ENCODE data around the gene ITGB2.

The ITGB2 gene

DNA sequence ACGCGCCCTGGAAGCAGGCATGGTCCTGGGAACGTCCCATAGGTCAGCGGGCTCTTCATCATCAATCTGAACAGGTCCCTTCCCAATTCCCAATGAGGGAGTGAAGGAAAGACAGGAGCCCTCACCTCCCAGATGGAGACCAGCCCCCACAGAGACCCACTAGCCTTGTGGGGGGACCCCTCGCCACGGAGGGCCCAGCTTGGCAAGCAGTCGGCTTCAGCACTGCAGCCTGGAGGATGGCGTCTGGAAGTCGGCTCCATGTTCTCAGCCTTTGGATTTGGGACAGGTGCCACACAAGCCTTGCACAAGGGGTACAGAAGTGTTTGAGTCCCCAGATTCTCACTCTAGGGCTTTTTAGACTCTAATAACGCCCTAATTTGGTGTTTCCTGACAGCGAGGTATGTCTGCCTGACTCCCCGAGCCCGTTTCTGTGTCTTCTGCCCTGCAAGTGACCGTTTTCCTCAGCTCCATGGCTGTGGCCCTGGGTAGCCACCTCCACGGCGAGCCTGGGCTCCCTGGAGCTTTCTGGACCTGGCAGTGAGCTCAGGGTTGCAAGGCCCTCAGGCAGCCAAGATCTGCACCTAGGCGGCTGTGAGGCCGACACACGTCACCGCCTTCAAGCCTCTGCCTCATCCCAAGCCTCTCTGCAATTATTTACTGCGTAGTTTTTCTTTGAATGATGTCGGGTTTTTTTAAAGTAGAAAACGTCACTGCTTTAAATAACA lies 77.8 kb downstream of the ITGB2 start:
- no peak for DNase-seq

DNA sequence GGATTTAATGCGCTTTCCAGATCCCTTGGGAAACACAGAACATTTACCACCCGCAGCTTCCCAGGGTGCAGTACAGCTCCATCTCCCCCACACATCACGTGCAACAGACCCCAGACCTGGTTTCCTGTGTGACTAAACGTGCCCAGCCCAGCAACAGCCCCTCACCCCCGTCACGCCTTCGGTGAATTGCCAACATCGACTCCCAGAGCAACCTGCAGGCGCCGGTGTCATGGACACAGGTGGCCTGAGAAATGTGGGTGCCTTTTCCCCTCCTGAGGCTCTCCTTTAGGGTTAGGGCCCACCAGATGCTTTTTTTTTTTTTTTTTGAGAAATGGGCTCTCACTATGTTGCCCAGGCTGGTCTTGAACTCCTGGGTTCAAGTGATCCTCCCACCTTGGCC lies 78.6 kb downstream of the ITGB2 start:
- no peak for DNase-seq

DNA sequence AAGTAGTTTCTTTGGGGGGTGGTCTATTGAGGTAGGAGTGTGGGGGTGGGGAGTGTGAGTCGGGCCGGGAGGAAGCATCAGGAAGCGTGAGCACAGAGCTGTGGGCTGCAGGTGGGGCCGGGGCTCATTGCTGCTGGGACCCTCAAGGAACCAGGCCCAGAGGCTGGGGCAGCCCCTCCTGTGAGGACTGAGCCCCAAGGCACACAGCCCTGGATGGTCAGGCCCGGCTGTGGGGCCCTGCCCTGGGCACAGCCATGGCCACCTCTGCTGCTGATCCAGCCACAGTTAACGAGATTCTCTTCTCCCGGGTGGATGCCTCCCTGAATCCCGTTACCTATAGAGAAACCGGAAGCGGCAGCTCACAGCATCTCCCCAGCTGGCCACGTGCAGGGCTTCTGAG lies 79.9 kb downstream of the ITGB2 start:
- DNase-seq, result no peak

DNA sequence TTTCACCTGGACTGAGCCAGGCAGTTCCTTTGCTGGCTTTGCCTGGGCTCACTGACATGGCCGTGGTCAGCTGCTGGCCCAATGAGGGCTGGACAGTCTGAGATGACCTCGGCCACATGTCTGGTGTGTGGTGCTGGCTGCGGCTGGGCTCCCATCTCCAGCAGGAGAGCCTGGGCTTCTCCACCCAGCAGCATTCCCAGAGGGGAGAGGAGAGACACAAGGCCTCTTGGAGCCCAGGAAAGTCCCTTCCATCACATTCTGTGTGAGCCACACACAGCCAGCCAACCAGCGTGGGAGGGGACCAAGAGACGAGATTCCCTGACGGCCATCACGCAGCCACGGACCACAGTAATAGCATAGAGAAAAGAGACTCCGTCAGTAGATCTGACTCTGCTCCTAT lies 81.7 kb downstream of the ITGB2 start:
- DNase-seq, result no peak

DNA sequence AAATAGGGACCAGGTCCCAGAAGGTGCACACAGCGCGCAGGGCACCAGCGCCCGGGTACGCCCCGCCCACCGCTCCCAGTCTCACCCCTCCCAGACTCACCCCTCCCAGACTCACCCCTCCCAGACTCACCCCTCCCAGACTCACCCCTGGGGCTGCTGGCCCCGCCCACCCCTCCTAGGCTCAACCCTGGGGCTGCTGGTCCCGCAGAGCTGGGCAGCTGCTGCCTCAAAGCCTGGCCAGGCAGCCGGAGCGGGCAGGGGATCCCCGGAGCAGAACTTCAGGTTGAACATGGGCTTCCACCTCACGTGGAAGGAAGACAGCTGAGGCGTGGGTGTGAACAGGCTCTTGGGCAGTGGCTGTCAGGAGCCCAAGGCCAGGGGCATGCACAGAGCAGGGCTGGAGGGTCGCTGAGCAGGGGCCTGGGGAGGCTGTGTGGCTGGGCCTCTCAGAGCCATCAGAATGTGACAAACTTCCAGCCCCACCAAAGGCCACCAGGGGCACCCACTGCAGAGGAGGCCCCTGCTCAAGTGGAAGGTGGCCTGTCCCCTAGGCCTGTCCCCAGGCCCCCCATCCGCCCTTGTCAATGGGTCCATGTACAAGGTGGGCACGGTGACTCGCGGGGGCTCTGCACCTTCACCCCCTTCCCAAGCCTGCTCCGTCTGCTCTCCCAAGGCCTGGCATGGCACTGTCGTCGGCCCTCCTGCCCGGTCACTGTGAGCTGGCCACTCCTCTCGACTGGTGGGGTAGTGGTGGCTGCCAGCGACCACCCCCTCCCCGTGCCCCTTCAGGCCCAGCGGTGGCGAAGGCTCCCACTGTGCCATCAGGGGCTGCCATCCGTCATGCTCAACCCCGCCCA lies 82.4 kb downstream of the ITGB2 start:
- DNase-seq, result no peak

DNA sequence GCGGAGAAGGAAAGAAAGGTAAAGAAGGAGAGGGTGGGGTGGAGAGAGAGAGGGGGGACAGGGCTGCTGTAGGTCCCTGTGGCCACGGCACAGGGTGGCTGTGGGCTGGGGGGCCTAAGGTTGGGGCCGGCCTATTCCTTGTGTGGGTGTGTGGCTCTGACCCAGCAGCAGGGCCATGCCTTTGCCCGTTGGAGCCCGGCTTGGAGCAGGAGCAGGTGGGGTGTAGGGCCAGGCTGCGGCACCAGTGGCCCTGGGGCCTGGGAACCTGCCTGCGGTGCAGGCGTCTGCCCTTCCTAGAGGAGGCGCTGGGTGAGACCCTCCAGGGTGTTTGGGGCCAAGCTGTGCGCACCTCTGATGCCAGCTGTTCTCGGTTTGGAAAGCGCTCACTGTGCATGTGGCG lies 83.2 kb downstream of the ITGB2 start:
- no peak for DNase-seq

DNA sequence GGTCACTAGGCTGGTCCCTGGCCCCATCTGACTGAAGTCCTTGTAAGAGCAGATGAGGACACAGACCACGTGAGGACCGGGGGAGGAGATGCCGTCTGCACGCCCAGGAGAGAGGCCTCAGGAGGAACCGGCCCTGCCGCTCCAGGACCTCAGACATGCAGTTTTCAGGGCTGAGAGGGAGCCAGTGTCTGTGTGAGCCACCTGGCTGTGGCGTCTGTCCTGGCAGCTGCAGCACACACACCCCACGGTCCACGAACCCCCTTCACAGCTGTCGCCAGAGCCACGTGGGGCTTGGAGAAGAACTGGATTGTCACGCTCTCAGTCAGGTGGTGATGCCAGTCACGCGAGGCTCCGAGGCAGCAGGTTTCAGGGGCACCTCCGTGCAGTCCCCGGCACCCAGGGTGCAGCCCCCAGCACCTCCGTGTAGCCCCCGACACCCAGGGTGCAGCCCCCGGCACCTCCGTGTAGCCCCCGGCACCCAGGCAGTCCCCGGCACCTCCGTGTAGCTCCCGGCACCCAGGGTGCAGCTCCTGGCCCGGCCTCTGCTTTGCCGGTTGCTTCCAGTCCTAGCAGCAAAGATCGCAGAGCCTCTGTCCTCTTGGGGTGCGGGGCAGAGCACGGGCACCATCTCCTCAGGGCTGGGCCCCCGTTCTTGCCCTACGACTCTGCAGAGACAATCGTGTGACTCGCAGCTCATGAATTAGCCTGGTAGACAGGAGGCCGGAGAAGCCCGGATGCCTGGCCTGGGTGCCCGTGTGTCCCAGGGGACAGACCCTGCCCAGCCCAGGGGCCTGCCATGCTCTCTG lies 83.8 kb downstream of the ITGB2 start:
- DNase-seq, result no peak

DNA sequence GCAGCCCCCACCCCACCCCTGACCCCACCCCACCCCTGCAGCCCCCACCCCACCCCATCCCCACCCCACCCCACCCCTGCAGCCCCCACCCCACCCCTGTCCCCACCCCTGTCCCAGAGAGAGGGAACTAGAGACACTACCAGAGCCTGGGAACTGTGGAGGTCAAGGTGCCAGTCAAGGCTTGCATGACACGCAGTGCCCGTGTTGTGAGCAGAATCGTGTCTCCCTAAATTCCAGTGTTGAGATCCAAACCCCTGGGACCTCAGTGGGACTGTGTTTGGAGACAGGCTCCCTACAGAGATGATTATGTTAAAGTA lies 84.4 kb downstream of the ITGB2 start:
- no peak for DNase-seq
